CD14-positive monocyte (primary cell): ENCODE measurements around the gene MCC. TPM values are rescaled to one million over a fixed set of nuclear protein-coding genes. Genes with fewer than 3 reads are reported as not detected.

ENCODE experiments used
- DNase-seq, 3 donors: peaks; one replicate each; pipeline ENCODE4 v3.0.0-alpha.2; 2011 to 2022
- H2AFZ ChIP-seq: 2 replicates; pipeline ENCODE4 v1.6.0; 2012; ENCODE audit warnings: mild to moderate bottlenecking, low read depth, low read length, inconsistent platforms; ENCODE audit not compliant: insufficient read depth, poor library complexity, severe bottlenecking
- H3K27ac ChIP-seq, 2 donors: 1 replicate in 1 of 2; 2 replicates in 1 of 2; pipeline ENCODE4 v1.5.1; 2012 to 2013; ENCODE audit warnings: low read length in 2 of 2, control low read depth in 1 of 2, inconsistent platforms in 1 of 2, low read depth in 1 of 2, mild to moderate bottlenecking in 1 of 2
- H3K27me3 ChIP-seq, 2 donors: one replicate each; pipeline versions ENCODE4 v1.6.0 to v1.6.1; 2011 to 2013; ENCODE audit warnings: low read length in 2 of 2; ENCODE audit not compliant: control insufficient read depth in 2 of 2, insufficient read depth in 2 of 2
- H3K36me3 ChIP-seq, 2 donors: replicated peaks in 1 of 2; 1 replicate in 1 of 2; 2 replicates in 1 of 2; pipeline versions ENCODE4 v1.5.1 to v1.6.1; 2012 to 2013; ENCODE audit warnings: low read length in 2 of 2, control low read depth in 1 of 2, inconsistent platforms in 1 of 2, mild to moderate bottlenecking in 1 of 2; ENCODE audit not compliant: insufficient read depth in 2 of 2, control insufficient read depth in 1 of 2
- H3K4me1 ChIP-seq, 2 donors: 1 replicate in 1 of 2; 2 replicates in 1 of 2; pipeline versions ENCODE4 v1.5.1 to v1.6.1; 2012 to 2013; ENCODE audit warnings: low read length in 2 of 2, control low read depth in 1 of 2, inconsistent platforms in 1 of 2, mild to moderate bottlenecking in 1 of 2, moderate library complexity in 1 of 2; ENCODE audit not compliant: insufficient read depth in 2 of 2, control insufficient read depth in 1 of 2
- H3K4me2 ChIP-seq: replicated peaks from 2 replicates; pipeline ENCODE3; 2012; ENCODE audit warnings: low read length, moderate library complexity, mild to moderate bottlenecking; ENCODE audit not compliant: poor library complexity, severe bottlenecking; ENCODE audit errors: extremely low read depth
- H3K4me3 ChIP-seq, 3 experiments: fragments of 200-600 bp in 1 of 3; sonication (generic) in 1 of 3; replicated peaks in 1 of 3; 1 replicate in 2 of 3; 2 replicates in 1 of 3; pipeline ENCODE4 v1.5.1; 2011 to 2013; ENCODE audit warnings: low read length in 3 of 3, mild to moderate bottlenecking in 3 of 3, control low read depth in 2 of 3, low read depth in 2 of 3, inconsistent platforms in 1 of 3, moderate library complexity in 1 of 3
- H3K79me2 ChIP-seq: 2 replicates; pipeline ENCODE4 v1.6.0; 2012; ENCODE audit warnings: mild to moderate bottlenecking, control low read depth, inconsistent platforms, low read length, moderate library complexity; ENCODE audit not compliant: insufficient read depth
- H3K9ac ChIP-seq: 2 replicates; pipeline ENCODE4 v1.6.0; 2017; ENCODE audit warnings: low read length, mild to moderate bottlenecking; ENCODE audit not compliant: insufficient read depth, poor library complexity, severe bottlenecking
- H3K9me3 ChIP-seq, 2 donors: replicated peaks in 1 of 2; 1 replicate in 1 of 2; 2 replicates in 1 of 2; pipeline versions ENCODE4 v1.5.1 to v1.6.1; 2012 to 2013; ENCODE audit warnings: low read length in 2 of 2, control low read depth in 1 of 2; ENCODE audit not compliant: control insufficient read depth in 1 of 2, insufficient read depth in 1 of 2
- H4K20me1 ChIP-seq: 2 replicates; pipeline ENCODE4 v1.6.0; 2012; ENCODE audit warnings: mild to moderate bottlenecking, low read length, control low read depth, moderate library complexity; ENCODE audit not compliant: insufficient read depth
- H3K27ac Mint-ChIP-seq, 7 donors: one replicate each; pipeline ENCODE4 v1.8.0; 2020; ENCODE audit warnings: mild to moderate bottlenecking in 7 of 7, mixed read lengths in 7 of 7, moderate library complexity in 6 of 7, inconsistent platforms in 2 of 7
- H3K27me3 Mint-ChIP-seq, 3 donors: one replicate each; pipeline ENCODE4 v1.8.0; 2021 to 2022; ENCODE audit warnings: low read depth in 3 of 3, mild to moderate bottlenecking in 3 of 3, mixed read lengths in 3 of 3, moderate library complexity in 3 of 3, inconsistent platforms in 1 of 3
- H3K36me3 Mint-ChIP-seq, 2 donors: one replicate each; pipeline ENCODE4 v1.8.0; 2020; ENCODE audit warnings: mixed read lengths in 2 of 2, inconsistent platforms in 1 of 2, mild to moderate bottlenecking in 1 of 2
- H3K4me1 Mint-ChIP-seq: one replicate; pipeline ENCODE4 v1.8.0; 2020; ENCODE audit warnings: mild to moderate bottlenecking, mixed read lengths
- H3K4me3 Mint-ChIP-seq, 2 donors: one replicate each; pipeline ENCODE4 v1.8.0; 2020; ENCODE audit warnings: mild to moderate bottlenecking in 2 of 2, mixed read lengths in 2 of 2, moderate library complexity in 1 of 2
- H3K9me3 Mint-ChIP-seq, 7 donors: one replicate each; pipeline ENCODE4 v1.8.0; 2020 to 2022; ENCODE audit warnings: mixed read lengths in 7 of 7, mild to moderate bottlenecking in 6 of 7, moderate library complexity in 6 of 7, inconsistent platforms in 2 of 7
- WGBS: methylation state at CpG from one replicate; pipeline ENCODE4 v1.1.5; 2013; ENCODE audit warnings: missing lambda C conversion rate; ENCODE audit not compliant: insufficient coverage; 5-methylcytosine and 5-hydroxymethylcytosine counted together
- intact Hi-C, 2 donors: fragments of 100-400 bp; cut with micrococcal nuclease; formaldehyde crosslinking; loops; one replicate each; pipeline versions ENCODE4 v1.15.0 to v1.15.1; 2023
- polyA plus RNA-seq, 3 donors: library from polyadenylated mRNA; depleted of rRNA in 1 of 3; unstranded in 2 of 3; stranded (reverse) in 1 of 3; fragments of 300-500 nt in 2 of 3; fragments of >200 nt in 1 of 3; fragmentation: Illumina TruSeq in 2 of 3; gene quantifications; 1 replicate in 2 of 3; 2 replicates in 1 of 3; pipeline ENCODE4 v1.2.3, GENCODE V29; 2012 to 2021
- TF ChIP-seq, protein P1 (sequence below): fragments of 200-600 bp; IDR thresholded peaks from one replicate; pipeline ENCODE4 v1.8.0; 2022; ENCODE audit warnings: antibody characterized with exemption, mild to moderate bottlenecking

MCC gene
- polyA plus RNA-seq, 3 donors = 0.09 TPM; not detected in 2

DNA sequence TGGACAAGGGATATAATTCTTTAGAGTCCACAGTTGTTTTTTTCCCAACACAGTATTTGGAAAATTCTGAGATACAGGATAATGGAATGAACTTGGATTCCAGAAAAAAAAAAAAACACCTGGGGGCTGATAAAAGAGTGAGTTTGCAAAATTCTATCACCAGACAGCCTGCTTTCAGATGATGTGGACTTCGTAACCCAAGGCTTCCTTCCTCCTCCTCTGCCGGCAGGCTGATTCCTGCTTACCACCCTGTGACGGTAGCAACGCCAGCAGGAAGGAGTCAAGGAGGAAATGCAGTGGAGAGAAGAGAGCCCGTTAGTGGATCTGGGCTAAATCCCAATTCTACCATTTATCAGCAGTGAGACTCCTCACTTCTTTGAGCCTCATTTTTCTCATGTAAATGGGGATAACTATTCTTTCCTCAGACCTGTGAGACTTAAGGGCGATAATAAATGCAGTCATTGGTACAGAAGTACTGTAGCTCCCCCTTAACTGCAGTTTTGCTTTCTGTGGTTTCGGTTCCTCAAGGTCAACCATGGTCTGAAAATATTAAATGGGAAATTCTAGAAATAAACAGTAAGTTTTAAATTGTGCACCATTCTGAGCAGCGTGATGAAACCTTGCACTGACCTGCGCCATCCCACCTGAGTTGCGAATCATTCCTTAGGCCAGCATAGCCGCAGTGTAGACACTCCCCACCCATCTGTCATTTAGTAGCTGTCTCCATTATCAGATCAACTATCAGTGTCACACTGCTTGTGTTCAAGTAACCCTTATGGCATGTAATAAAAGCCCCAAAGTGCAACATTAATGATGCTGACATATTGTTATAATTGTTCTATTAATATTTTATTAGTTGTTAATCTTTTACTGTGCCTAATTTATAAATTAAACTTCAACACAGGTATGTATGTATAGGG is 440.3 kb downstream of the MCC start:
- Histone ChIP-seq H4K20me1 (no peaks in the 10 kb centered on the region), H3K4me2 (peak overlapping the region; percentile 75), H3K9me3 (no peaks in the 10 kb centered on the region), H3K27me3 (no peaks in the 10 kb centered on the region), H3K9ac (peak overlapping the region; percentile 61), H2AFZ (peak overlapping the region; percentile 81), H3K79me2 (no peaks in the 10 kb centered on the region), H3K4me1 (peaks cover 37 to 47% of the 10 kb centered on the region in 2 donors), H3K27ac (peak overlapping the region; percentile 70 to 90), H3K4me3 (peak overlapping the region; percentile 44 to 83 (median 78)), H3K36me3 (no peaks in the 10 kb centered on the region)
- no peaks in the 10 kb centered on the region for H3K36me3 Mint-ChIP-seq
- peaks cover 45% of the 10 kb centered on the region for H3K4me1 Mint-ChIP-seq
- TF ChIP-seq, protein P1, sequence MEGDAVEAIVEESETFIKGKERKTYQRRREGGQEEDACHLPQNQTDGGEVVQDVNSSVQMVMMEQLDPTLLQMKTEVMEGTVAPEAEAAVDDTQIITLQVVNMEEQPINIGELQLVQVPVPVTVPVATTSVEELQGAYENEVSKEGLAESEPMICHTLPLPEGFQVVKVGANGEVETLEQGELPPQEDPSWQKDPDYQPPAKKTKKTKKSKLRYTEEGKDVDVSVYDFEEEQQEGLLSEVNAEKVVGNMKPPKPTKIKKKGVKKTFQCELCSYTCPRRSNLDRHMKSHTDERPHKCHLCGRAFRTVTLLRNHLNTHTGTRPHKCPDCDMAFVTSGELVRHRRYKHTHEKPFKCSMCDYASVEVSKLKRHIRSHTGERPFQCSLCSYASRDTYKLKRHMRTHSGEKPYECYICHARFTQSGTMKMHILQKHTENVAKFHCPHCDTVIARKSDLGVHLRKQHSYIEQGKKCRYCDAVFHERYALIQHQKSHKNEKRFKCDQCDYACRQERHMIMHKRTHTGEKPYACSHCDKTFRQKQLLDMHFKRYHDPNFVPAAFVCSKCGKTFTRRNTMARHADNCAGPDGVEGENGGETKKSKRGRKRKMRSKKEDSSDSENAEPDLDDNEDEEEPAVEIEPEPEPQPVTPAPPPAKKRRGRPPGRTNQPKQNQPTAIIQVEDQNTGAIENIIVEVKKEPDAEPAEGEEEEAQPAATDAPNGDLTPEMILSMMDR = no peak
- peak; percentile 42 to 72 (median 60) for DNase-seq
- H3K4me3 Mint-ChIP-seq = peak overlapping the region; percentile 79 to 89
- H3K27me3 Mint-ChIP-seq = peaks cover 2 to 4% (median 3%) of the 10 kb centered on the region in 3 donors
- intact Hi-C loops = no loop called here
- H3K9me3 Mint-ChIP-seq = no peaks in the 10 kb centered on the region
- 27% methylated on average over 5 of the region's 11 CpGs for WGBS
- peak overlapping the region; percentile 84 to 93 (median 91) for H3K27ac Mint-ChIP-seq

DNA sequence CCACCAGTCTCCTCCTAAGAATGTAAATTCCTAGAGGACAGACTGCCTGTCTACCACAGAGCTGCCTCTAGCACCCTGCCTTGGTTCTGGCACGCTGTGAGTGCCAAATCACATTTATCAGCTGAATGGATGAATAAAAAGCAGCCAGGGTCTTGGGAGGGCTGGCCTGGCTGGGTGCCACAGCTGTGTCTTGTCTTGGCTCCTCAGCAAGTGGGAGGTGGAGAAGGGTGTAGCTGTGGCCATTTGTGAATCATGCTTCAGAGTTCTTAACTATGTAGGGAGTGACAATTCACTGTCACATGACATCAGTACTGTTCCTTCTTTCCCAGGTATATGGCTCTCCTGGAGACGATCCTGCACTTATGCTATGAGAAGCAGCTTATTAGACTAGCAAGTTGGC is 441.0 kb downstream of the MCC start:
- Histone ChIP-seq H3K9ac (no peak overlapping the region), H3K27ac (peak overlapping the region; percentile 50 to 90)

More for the DNA sequence above, 441.0 kb downstream of the MCC start:
- H3K27me3 ChIP-seq = no peaks in the 10 kb centered on the region
- H3K4me1 Mint-ChIP-seq = peaks cover 45% of the 10 kb centered on the region
- H3K9me3 Mint-ChIP-seq = no peaks in the 10 kb centered on the region
- no peaks in the 10 kb centered on the region for H3K36me3 Mint-ChIP-seq
- peaks cover 37 to 47% of the 10 kb centered on the region in 2 donors for H3K4me1 ChIP-seq
- TF ChIP-seq, protein P1 = no peak
- no peaks in the 10 kb centered on the region for H3K9me3 ChIP-seq
- H3K79me2 ChIP-seq = no peaks in the 10 kb centered on the region
- no peaks in the 10 kb centered on the region for H3K36me3 ChIP-seq
- H3K4me3 Mint-ChIP-seq = peak overlapping the region in 1 of 2 donors; percentile 15
- H3K4me3 ChIP-seq = peak overlapping the region in 1 of 3 experiments; percentile 78
- 100% methylated on average over 1 of the region's 2 CpGs for WGBS
- peak overlapping the region; percentile 75 for H3K4me2 ChIP-seq
- intact Hi-C loops = no loop called here
- H3K27me3 Mint-ChIP-seq = peaks cover 2 to 4% (median 3%) of the 10 kb centered on the region in 3 donors
- H2AFZ ChIP-seq = peak overlapping the region; percentile 32
- peak overlapping the region; percentile 51 to 93 (median 88) for H3K27ac Mint-ChIP-seq
- peak; percentile 10 to 64 (median 43) for DNase-seq
- H4K20me1 ChIP-seq = no peaks in the 10 kb centered on the region
